ENCODE measurements around the gene SOX18. TPM values are rescaled to one million over a fixed set of nuclear protein-coding genes. Genes with fewer than 3 reads are reported as not detected.

SOX18 gene
- total and polyA plus RNA-seq, 2 of the 13 experiments (the other 11 are each of a cell fraction or from before 2014, with no cell fraction given), result 1.6 to 1.9 TPM

GRCh38 chr20:64035933-64036345 lies 13.5 kb downstream of the SOX18 start, which contains the start of gene C20orf204 (continued):
- no peak for TF ChIP-seq ZNF496 (CRISPR knock-in tag; IDR thresholded peaks at IDR 0.05; ENCODE audit: insufficient replicate concordance)
- no peak for TF ChIP-seq BHLHE40 (IDR thresholded peaks at IDR 0.05; ENCODE audit: low read length)
- TF ChIP-seq IKZF4 (CRISPR knock-in tag; IDR thresholded peaks at IDR 0.05; ENCODE audit: borderline replicate concordance, low read depth, not compliant biosample characterization), result no peak
- TF ChIP-seq TEAD3 (CRISPR knock-in tag; optimal IDR thresholded peaks at IDR 0.05; ENCODE audit: borderline replicate concordance), result no peak
- no peak for TF ChIP-seq ZNF460 (CRISPR knock-in tag; IDR thresholded peaks at IDR 0.05; ENCODE audit: borderline replicate concordance)
- peak; percentile 40; the same call in 1 of the 2 replicates for TF ChIP-seq MTA1 (CRISPR knock-in tag; IDR thresholded peaks at IDR 0.05; ENCODE audit: borderline replicate concordance)
- TF ChIP-seq CSRNP2 (CRISPR knock-in tag; conservative IDR thresholded peaks at IDR 0.05; ENCODE audit: low read depth), result no peak
- peak; percentile 80 for TF ChIP-seq YEATS2 (CRISPR knock-in tag; IDR thresholded peaks at IDR 0.05; ENCODE audit: borderline replicate concordance)
- TF ChIP-seq ZNF7 (CRISPR knock-in tag; IDR thresholded peaks at IDR 0.05), result 0 out of 2 replicates have a peak, but pooled peaks have one; percentile 8
- no peak; the same call in 1 of the 2 replicates for TF ChIP-seq ZNF264 (CRISPR knock-in tag; IDR thresholded peaks at IDR 0.05)
- TF ChIP-seq ZNF674 (CRISPR knock-in tag; IDR thresholded peaks at IDR 0.05; ENCODE audit: low read depth), result peak; percentile 78; the same call in 1 of the 2 replicates
- no peak for TF ChIP-seq BRF2 (CRISPR knock-in tag; IDR thresholded peaks at IDR 0.05)
- no peak for TF ChIP-seq SOX6 (IDR thresholded peaks at IDR 0.05)
- peak; percentile 54 for TF ChIP-seq SOX6 (CRISPR knock-in tag; IDR thresholded peaks at IDR 0.05)
- TF ChIP-seq TRIM24 (CRISPR knock-in tag; IDR thresholded peaks at IDR 0.05), result no peak
- no peak for TF ChIP-seq CEBPZ (IDR thresholded peaks at IDR 0.05; ENCODE audit: low read length)
- peak; percentile 27; the same call in 1 of the 2 replicates for TF ChIP-seq ZBTB21 (CRISPR knock-in tag; IDR thresholded peaks at IDR 0.05)
- TF ChIP-seq ZNF660 (CRISPR knock-in tag; IDR thresholded peaks at IDR 0.05; ENCODE audit: borderline replicate concordance, low read depth), result no peak; the same call in 1 of the 2 replicates
- peak; percentile 67; the same call in 1 of the 2 replicates for TF ChIP-seq ZKSCAN8 (CRISPR knock-in tag; IDR thresholded peaks at IDR 0.05; ENCODE audit: borderline replicate concordance)
- TF ChIP-seq ZBTB43 (CRISPR knock-in tag; conservative IDR thresholded peaks at IDR 0.05), result 0 out of 2 replicates have a peak, but pooled peaks have one; percentile 22
- TF ChIP-seq ZBTB49 (CRISPR knock-in tag; IDR thresholded peaks at IDR 0.05; ENCODE audit: borderline replicate concordance), result peak; percentile 44; the same call in 1 of the 2 replicates

Data from HepG2 (cell line).